ENCODE results near the gene FBXL7.

Gene FBXL7

DNA sequence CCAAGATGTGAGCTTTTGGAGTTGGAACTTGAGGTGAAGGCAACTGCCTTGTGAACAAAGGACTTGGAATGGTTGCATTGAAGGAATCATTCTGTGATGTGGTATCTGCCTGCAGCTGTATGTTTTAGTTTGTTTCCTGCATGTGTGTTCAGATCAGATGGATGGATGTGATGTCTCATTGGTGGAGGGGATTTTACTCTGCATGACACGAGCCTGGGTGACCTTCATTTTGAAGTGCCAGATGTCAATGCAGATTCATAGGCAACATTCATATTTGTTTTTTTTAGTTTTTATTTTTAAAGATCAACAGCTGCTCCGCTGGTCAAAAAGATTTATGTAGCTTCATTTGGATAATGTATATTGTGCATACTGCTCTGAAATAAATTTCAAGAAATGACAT lies 13.5 kb downstream of the FBXL7 start:
- H3K27me3 ChIP-seq (ENCODE audit: insufficient read depth, low read length), result no peaks in the 10 kb centered on the region
- no peak overlapping the region for H3K4me3 ChIP-seq (ENCODE audit: low read length)
- H2AFZ ChIP-seq (ENCODE audit: low read depth, low read length), result no peak overlapping the region
- H3K36me3 ChIP-seq (ENCODE audit: insufficient read depth, low read length), result no peaks in the 10 kb centered on the region
- H3K4me1 ChIP-seq (ENCODE audit: insufficient read depth, low read length), result no peaks in the 10 kb centered on the region
- peaks cover 2% of the 10 kb centered on the region for H3K9me3 ChIP-seq (ENCODE audit: low read length)

- H3K9me3 ChIP-seq (ENCODE audit: low read length), result peaks cover 3% of the 10 kb centered on the region
These were observed 13.9 kb downstream of the FBXL7 start for GRCh38 chr5:15513911-15514310.

DNA sequence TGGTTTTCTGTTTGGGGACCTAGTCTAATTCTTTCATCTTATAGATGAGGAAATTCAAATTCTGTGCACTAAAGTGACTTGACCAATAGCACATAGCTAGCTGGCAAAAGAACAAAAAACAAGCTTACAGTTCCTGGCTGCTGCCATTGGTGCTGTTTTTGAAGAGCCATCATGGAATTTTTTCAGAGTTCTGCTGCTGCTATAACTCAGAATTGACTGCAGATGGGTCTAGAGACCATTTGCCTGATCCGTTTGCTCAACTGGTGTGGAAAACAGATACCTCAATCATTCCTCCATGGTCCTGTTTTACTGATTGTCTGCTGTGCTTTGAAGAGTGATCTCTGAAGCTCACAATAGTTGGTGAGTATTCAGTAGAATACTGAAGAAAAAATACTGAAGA lies 15.2 kb downstream of the FBXL7 start:
- Histone ChIP-seq H2AFZ (ENCODE audit: low read depth, low read length) (no peak overlapping the region), H3K27me3 (ENCODE audit: insufficient read depth, low read length) (no peaks in the 10 kb centered on the region), H3K4me3 (ENCODE audit: low read length) (no peak overlapping the region), H3K9me3 (ENCODE audit: low read length) (peaks cover 3% of the 10 kb centered on the region), H3K36me3 (ENCODE audit: insufficient read depth, low read length) (no peaks in the 10 kb centered on the region), H3K4me1 (ENCODE audit: insufficient read depth, low read length) (no peaks in the 10 kb centered on the region)

More at GRCh38 chr5:15513911-15514310, 13.9 kb downstream of the FBXL7 start:
- Histone ChIP-seq H2AFZ (ENCODE audit: low read depth, low read length) (no peak overlapping the region), H3K27me3 (ENCODE audit: insufficient read depth, low read length) (no peaks in the 10 kb centered on the region), H3K4me3 (ENCODE audit: low read length) (no peak overlapping the region), H3K4me1 (ENCODE audit: insufficient read depth, low read length) (no peaks in the 10 kb centered on the region), H3K36me3 (ENCODE audit: insufficient read depth, low read length) (no peaks in the 10 kb centered on the region)

- Histone ChIP-seq H3K4me1 (ENCODE audit: insufficient read depth, low read length) (peaks cover 8% of the 10 kb centered on the region), H3K27me3 (ENCODE audit: insufficient read depth, low read length) (no peaks in the 10 kb centered on the region), H3K36me3 (ENCODE audit: insufficient read depth, low read length) (no peaks in the 10 kb centered on the region), H2AFZ (ENCODE audit: low read depth, low read length) (no peak overlapping the region), H3K4me3 (ENCODE audit: low read length) (no peak overlapping the region), H3K9me3 (ENCODE audit: low read length) (peaks cover 3% of the 10 kb centered on the region)
These were observed 16.5 kb downstream of the FBXL7 start for GRCh38 chr5:15516486-15516885.

DNA sequence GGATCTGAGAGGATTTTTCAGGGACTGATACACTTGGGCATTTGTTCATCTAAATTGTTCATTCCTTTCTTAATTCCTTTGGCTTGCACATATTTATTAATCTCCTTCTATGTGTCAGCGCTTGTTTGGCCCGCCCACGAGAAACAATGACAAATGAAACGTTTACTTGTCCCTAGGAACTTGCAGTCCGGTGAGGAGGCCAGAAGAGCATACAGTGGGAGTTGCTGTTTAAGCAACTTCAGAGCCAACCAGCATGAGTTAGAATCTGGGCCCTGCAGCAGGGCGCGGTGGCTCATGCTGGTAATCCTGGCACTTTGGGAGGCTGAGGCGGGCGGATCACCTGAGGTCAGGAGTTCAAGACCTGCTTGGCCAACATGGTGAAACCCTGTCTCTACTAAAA lies 18.8 kb downstream of the FBXL7 start:
- Histone ChIP-seq H3K4me3 (ENCODE audit: low read length) (no peak overlapping the region), H3K4me1 (ENCODE audit: insufficient read depth, low read length) (peaks cover 21% of the 10 kb centered on the region), H2AFZ (ENCODE audit: low read depth, low read length) (no peak overlapping the region), H3K36me3 (ENCODE audit: insufficient read depth, low read length) (no peaks in the 10 kb centered on the region), H3K27me3 (ENCODE audit: insufficient read depth, low read length) (no peaks in the 10 kb centered on the region), H3K9me3 (ENCODE audit: low read length) (peaks cover 3% of the 10 kb centered on the region)

DNA sequence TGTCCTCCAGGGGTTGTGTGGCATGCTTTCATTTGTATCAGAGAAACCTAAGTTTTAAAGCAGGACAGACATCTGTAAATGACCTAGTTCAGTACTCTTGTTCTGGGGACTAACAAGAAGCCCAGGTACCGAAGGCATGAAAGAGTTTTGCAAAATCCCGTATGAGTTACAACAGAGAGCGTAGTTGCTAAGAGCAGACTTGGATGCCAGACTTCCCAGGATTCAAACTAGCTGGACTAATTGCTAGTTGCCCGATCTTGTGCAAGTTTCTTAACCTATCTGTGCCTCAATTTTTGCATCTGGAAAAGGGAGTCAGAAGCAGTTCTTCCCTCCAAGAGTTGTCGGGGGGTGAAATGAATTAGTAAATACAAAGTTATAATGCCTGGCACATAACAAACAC lies 20.9 kb downstream of the FBXL7 start:
- Histone ChIP-seq H3K9me3 (ENCODE audit: low read length) (peaks cover 3% of the 10 kb centered on the region), H3K4me3 (ENCODE audit: low read length) (no peak overlapping the region), H3K4me1 (ENCODE audit: insufficient read depth, low read length) (peaks cover 21% of the 10 kb centered on the region)

GRCh38 chr5:15521381-15522186 lies 21.6 kb downstream of the FBXL7 start:
- H3K4me3 ChIP-seq (ENCODE audit: low read length), result no peak overlapping the region
- H2AFZ ChIP-seq (ENCODE audit: low read depth, low read length), result no peak overlapping the region
- peaks cover 3% of the 10 kb centered on the region for H3K9me3 ChIP-seq (ENCODE audit: low read length)
- H3K27me3 ChIP-seq (ENCODE audit: insufficient read depth, low read length), result no peaks in the 10 kb centered on the region
- H3K4me1 ChIP-seq (ENCODE audit: insufficient read depth, low read length), result peaks cover 21% of the 10 kb centered on the region
- no peaks in the 10 kb centered on the region for H3K36me3 ChIP-seq (ENCODE audit: insufficient read depth, low read length)

More for the DNA sequence above, 20.9 kb downstream of the FBXL7 start:
- Histone ChIP-seq H2AFZ (ENCODE audit: low read depth, low read length) (no peak overlapping the region), H3K27me3 (ENCODE audit: insufficient read depth, low read length) (no peaks in the 10 kb centered on the region), H3K36me3 (ENCODE audit: insufficient read depth, low read length) (no peaks in the 10 kb centered on the region)

DNA sequence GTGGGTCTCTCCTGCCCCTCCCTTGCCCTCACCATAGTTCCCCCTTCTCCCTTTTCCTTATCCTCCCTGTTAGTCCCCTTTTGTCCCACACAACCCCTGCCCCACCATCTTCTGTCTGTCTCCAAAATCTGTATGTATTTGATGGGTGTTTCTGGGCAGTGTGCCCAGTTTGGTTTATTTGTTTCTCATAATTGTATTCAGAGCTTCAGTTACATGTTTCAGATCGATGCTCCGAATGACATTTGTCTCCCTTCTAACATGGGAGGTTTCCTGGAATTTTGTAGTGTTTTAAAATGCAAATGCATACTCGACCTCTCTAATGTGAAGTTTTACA lies 22.2 kb downstream of the FBXL7 start:
- H3K27me3 ChIP-seq (ENCODE audit: insufficient read depth, low read length), result no peaks in the 10 kb centered on the region
- H3K36me3 ChIP-seq (ENCODE audit: insufficient read depth, low read length), result no peaks in the 10 kb centered on the region
- H3K9me3 ChIP-seq (ENCODE audit: low read length), result peaks cover 3% of the 10 kb centered on the region
- H2AFZ ChIP-seq (ENCODE audit: low read depth, low read length), result no peak overlapping the region
- peaks cover 21% of the 10 kb centered on the region for H3K4me1 ChIP-seq (ENCODE audit: insufficient read depth, low read length)
- no peak overlapping the region for H3K4me3 ChIP-seq (ENCODE audit: low read length)

GRCh38 chr5:15524712-15525111 lies 24.7 kb downstream of the FBXL7 start:
- H3K9me3 ChIP-seq (ENCODE audit: low read length), result no peaks in the 10 kb centered on the region
- no peaks in the 10 kb centered on the region for H3K36me3 ChIP-seq (ENCODE audit: insufficient read depth, low read length)
- no peaks in the 10 kb centered on the region for H3K27me3 ChIP-seq (ENCODE audit: insufficient read depth, low read length)
- H3K4me1 ChIP-seq (ENCODE audit: insufficient read depth, low read length), result peaks cover 21% of the 10 kb centered on the region
- H3K4me3 ChIP-seq (ENCODE audit: low read length), result no peak overlapping the region
- no peak overlapping the region for H2AFZ ChIP-seq (ENCODE audit: low read depth, low read length)

DNA sequence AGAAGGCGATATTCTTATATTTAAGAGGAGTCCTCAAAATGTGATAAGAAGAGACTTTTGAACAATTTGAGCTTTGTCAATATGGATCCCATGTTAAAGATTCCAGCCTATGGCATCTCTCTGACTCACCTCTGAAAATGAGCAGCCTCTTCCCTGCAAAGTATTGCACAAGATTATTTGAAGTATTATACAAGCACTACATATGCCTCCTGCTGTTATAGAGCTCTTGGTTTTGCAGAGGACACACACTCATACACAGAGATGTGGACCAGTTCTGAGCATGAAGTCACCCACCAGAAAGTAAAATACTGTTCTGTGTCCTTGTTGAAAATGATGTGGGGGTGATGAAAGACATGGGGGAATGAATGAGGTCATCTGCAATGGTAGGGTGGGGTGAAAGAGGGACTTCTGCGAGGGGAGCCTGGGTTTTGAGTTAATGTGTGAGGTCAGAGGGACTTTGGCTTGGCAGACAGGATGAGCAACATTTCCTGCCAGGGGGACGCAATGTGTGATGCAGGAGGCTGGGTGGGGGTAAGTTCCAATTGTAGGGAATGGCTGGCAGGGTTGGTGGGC lies 25.8 kb downstream of the FBXL7 start:
- Histone ChIP-seq H3K4me3 (ENCODE audit: low read length) (no peak overlapping the region), H3K27me3 (ENCODE audit: insufficient read depth, low read length) (no peaks in the 10 kb centered on the region), H3K9me3 (ENCODE audit: low read length) (no peaks in the 10 kb centered on the region), H3K36me3 (ENCODE audit: insufficient read depth, low read length) (no peaks in the 10 kb centered on the region), H2AFZ (ENCODE audit: low read depth, low read length) (no peak overlapping the region), H3K4me1 (ENCODE audit: insufficient read depth, low read length) (peaks cover 19% of the 10 kb centered on the region)

DNA sequence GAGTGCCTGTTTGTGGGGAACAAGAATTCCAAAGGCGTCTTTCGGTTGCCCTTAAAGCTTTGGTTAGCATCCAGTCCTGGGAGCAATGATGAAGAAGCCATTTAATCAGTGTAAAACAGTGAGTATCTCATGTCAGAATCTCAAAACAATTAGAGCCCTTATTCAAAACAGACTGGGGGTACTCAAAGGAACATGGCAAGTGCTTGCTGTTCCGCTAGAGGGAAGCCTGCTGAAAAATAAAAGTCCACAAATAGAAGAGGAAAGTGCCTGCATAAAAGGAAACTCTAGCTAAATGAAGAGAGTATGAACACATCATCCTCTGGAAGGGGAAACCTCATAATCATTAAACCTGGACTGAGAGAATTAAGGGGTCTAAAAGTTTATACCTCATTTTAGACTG lies 26.4 kb downstream of the FBXL7 start:
- H3K4me3 ChIP-seq (ENCODE audit: low read length), result no peak overlapping the region
- H2AFZ ChIP-seq (ENCODE audit: low read depth, low read length), result no peak overlapping the region
- H3K4me1 ChIP-seq (ENCODE audit: insufficient read depth, low read length), result peaks cover 13% of the 10 kb centered on the region
- no peaks in the 10 kb centered on the region for H3K36me3 ChIP-seq (ENCODE audit: insufficient read depth, low read length)
- no peaks in the 10 kb centered on the region for H3K9me3 ChIP-seq (ENCODE audit: low read length)
- no peaks in the 10 kb centered on the region for H3K27me3 ChIP-seq (ENCODE audit: insufficient read depth, low read length)

GRCh38 chr5:15528476-15528875 lies 28.5 kb downstream of the FBXL7 start:
- no peak overlapping the region for H3K4me3 ChIP-seq (ENCODE audit: low read length)
- no peaks in the 10 kb centered on the region for H3K9me3 ChIP-seq (ENCODE audit: low read length)
- no peak overlapping the region for H2AFZ ChIP-seq (ENCODE audit: low read depth, low read length)
- H3K27me3 ChIP-seq (ENCODE audit: insufficient read depth, low read length), result no peaks in the 10 kb centered on the region
- H3K4me1 ChIP-seq (ENCODE audit: insufficient read depth, low read length), result no peaks in the 10 kb centered on the region
- no peaks in the 10 kb centered on the region for H3K36me3 ChIP-seq (ENCODE audit: insufficient read depth, low read length)

DNA sequence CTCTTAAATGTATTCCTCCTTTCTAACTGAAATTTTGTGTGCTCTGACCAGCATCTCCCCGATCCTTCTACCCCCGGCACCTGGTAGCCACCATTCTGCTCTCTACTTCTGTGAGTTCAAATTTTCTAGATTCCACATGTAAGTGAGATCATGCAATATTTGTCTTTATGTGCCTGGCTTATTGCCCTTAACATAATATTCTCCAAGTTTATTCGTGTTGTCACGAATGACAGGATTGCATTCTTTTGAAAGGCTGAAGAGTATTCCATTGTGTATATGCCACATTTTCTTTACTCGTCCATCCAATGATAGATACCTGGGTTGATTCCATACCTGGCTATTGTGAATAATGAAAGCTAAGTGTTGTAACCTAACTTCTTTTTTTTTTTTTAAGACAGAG lies 29.0 kb downstream of the FBXL7 start:
- Histone ChIP-seq H2AFZ (ENCODE audit: low read depth, low read length) (no peak overlapping the region), H3K36me3 (ENCODE audit: insufficient read depth, low read length) (no peaks in the 10 kb centered on the region), H3K4me1 (ENCODE audit: insufficient read depth, low read length) (peaks cover 4% of the 10 kb centered on the region), H3K4me3 (ENCODE audit: low read length) (no peak overlapping the region), H3K27me3 (ENCODE audit: insufficient read depth, low read length) (no peaks in the 10 kb centered on the region), H3K9me3 (ENCODE audit: low read length) (no peaks in the 10 kb centered on the region)

GRCh38 chr5:15529821-15530220 lies 29.8 kb downstream of the FBXL7 start:
- H2AFZ ChIP-seq (ENCODE audit: low read depth, low read length), result no peak overlapping the region
- H3K4me3 ChIP-seq (ENCODE audit: low read length), result no peak overlapping the region
- no peaks in the 10 kb centered on the region for H3K36me3 ChIP-seq (ENCODE audit: insufficient read depth, low read length)
- no peaks in the 10 kb centered on the region for H3K27me3 ChIP-seq (ENCODE audit: insufficient read depth, low read length)
- H3K4me1 ChIP-seq (ENCODE audit: insufficient read depth, low read length), result peaks cover 11% of the 10 kb centered on the region
- H3K9me3 ChIP-seq (ENCODE audit: low read length), result no peaks in the 10 kb centered on the region
